ENCODE data around the gene SBK2. TPM values are rescaled to one million over a fixed set of nuclear protein-coding genes. Genes with fewer than 3 reads are reported as not detected.

SBK2 gene
- total and polyA plus RNA-seq, 2 donors (not counting 3 experiments of a cell fraction or from before 2014, with no cell fraction given), result not detected

- H3K4me2 ChIP-seq (ENCODE audit: insufficient read depth, low read length), result peak overlapping the region; percentile 65
- H3K9ac ChIP-seq (replicated peaks; ENCODE audit: extremely low read depth, insufficient read depth, low read length), result no peak overlapping the region
- no peak for FAIRE-seq
- H3K9me1 ChIP-seq (replicated peaks; ENCODE audit: control insufficient read depth, extremely low read depth, insufficient read depth, low read length), result no peaks in the 10 kb centered on the region
- H3K9me3 ChIP-seq (replicated peaks; ENCODE audit: control insufficient read depth, insufficient read depth, low read length), result no peaks in the 10 kb centered on the region
- CTCF ChIA-PET, result interaction anchor here (0.7 to 2.0 kb wide), 5 partner anchors 8 to 82 kb away, joined by 3 to 6 read pairs (median 4); partner anchors contain the start of gene FIZ1
- dilution Hi-C loops (cut with MboI; ENCODE audit: extremely low pct_ligation_motif_present, low sequenced_read_pairs) (no loop called here), intact Hi-C loops (cut with micrococcal nuclease) (no loop called here)
- no peaks in the 10 kb centered on the region for H4K20me1 ChIP-seq (replicated peaks; ENCODE audit: control insufficient read depth, extremely low read depth, insufficient read depth, low read length)
- no TSS peak for BruUV-seq (replicated peaks)
- no peaks in the 10 kb centered on the region for H3K79me2 ChIP-seq (ENCODE audit: control insufficient read depth, insufficient read depth, low read length)
- peaks cover 33% of the 10 kb centered on the region for H3K4me1 ChIP-seq (ENCODE audit: control insufficient read depth, extremely low read depth, insufficient read depth, low read length)
- H3K4me3 ChIP-seq (replicated peaks in 1 of 3; ENCODE audit: insufficient read depth in 1 of 3, low read depth in 1 of 3, low read length in 3 of 3), result peak overlapping the region in 1 of 3 experiments; percentile 26
- H2AFZ ChIP-seq (ENCODE audit: low read depth, low read length), result peak overlapping the region; percentile 65
- POLR2A ChIA-PET, result interaction anchor here (0.5 kb wide), 1 partner anchor 73 kb away, joined by 3 read pairs; no protein-coding TSS in a partner anchor
- peak overlapping the region; percentile 96 for H3K27ac ChIP-seq (ENCODE audit: insufficient read depth, low read depth, low read length)
- no peaks in the 10 kb centered on the region for H3K36me3 ChIP-seq (ENCODE audit: control insufficient read depth in 2 of 2, extremely low read depth in 1 of 2, insufficient read depth in 2 of 2, low read length in 2 of 2)
- DNase-seq (ENCODE audit: low read depth, low spot score), result no peak
- no peak for TF ChIP-seq POLR2A (IDR thresholded peaks at IDR 0.05; ENCODE audit: low read depth, low read length)
- TF ChIP-seq POLR2AphosphoS5 (IDR thresholded peaks at IDR 0.05; ENCODE audit: insufficient read depth, low read depth, low read length), result no peak
- no peak for TF ChIP-seq CTCF (IDR thresholded peaks at IDR 0.05; ENCODE audit: extremely low read depth in 1 of 2, insufficient read depth in 1 of 2, low read depth in 1 of 2, low read length in 2 of 2)
- no peak for TF ChIP-seq MYC (IDR thresholded peaks at IDR 0.05; ENCODE audit: low read depth, low read length)
- peaks cover 0 to 3% of the 10 kb centered on the region in 2 experiments for H3K27me3 ChIP-seq (ENCODE audit: control insufficient read depth in 2 of 2, insufficient read depth in 2 of 2, low read length in 2 of 2)
Observed at GRCh38 chr19:55550321-55550650, 13.4 kb upstream of the SBK2 start.

Data from endothelial cell of umbilical vein (primary cell).